Measurements from ENCODE around the gene KIRREL3.

DNA sequence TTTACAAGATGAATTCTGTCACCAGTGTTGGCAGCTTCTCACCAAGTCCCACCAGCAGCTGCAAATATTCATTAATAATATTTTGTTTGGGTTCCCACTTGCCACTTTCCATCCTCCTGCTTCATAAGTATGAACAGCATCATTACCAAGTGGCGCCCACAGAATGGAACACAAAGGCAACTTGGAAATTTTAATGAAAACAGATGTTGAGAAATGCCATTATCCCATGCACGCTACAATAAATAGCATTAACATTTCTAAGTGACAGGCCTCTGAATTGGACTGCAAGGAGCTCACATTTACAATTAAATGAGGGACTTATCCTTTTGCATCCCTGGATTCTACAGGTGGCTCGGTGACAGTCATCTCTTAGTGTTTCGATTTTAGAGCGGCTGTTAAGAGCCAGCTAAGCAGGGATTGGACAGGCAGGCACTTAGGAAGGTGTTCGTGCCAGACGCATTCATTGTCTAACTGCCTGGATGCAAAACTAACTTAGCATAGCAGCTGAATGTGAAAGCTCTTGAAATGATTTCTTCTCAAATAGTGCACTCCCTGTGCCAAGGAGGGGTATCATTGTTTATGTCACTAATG, 170.3 kb downstream of the KIRREL3 start:
- TF ChIP-seq REST (IDR thresholded peaks at IDR 0.05; ENCODE audit: insufficient replicate concordance, low read depth) (no peak), SPI1 (IDR thresholded peaks at IDR 0.05; ENCODE audit: borderline replicate concordance, low read depth) (no peak), POLR2AphosphoS5 (IDR thresholded peaks at IDR 0.05; ENCODE audit: low read depth) (no peak)
- TF ChIP-seq, protein P1, sequence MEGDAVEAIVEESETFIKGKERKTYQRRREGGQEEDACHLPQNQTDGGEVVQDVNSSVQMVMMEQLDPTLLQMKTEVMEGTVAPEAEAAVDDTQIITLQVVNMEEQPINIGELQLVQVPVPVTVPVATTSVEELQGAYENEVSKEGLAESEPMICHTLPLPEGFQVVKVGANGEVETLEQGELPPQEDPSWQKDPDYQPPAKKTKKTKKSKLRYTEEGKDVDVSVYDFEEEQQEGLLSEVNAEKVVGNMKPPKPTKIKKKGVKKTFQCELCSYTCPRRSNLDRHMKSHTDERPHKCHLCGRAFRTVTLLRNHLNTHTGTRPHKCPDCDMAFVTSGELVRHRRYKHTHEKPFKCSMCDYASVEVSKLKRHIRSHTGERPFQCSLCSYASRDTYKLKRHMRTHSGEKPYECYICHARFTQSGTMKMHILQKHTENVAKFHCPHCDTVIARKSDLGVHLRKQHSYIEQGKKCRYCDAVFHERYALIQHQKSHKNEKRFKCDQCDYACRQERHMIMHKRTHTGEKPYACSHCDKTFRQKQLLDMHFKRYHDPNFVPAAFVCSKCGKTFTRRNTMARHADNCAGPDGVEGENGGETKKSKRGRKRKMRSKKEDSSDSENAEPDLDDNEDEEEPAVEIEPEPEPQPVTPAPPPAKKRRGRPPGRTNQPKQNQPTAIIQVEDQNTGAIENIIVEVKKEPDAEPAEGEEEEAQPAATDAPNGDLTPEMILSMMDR (IDR thresholded peaks at IDR 0.05; ENCODE audit: insufficient read depth, low read length) = no peak

Measured in HL-60 (cell line).